ENCODE data around the gene ZFP69.

ZFP69 gene

GRCh38 chr1:40508375-40509341 lies 31.6 kb downstream of the ZFP69 start, which contains the start of gene EXO5:
Gene EXO5 (plus strand): TSS chr1:40508767. CDS start chr1:40514545, 5,778 bp downstream.
- peak; percentile 79 to 85 for DNase-seq

GRCh38 chr1:40519517-40519916 lies 42.4 kb downstream of the ZFP69 start:
- no peak for DNase-seq

- peak; percentile 23 to 55 for DNase-seq
These were observed 53.8 kb downstream of the ZFP69 start for GRCh38 chr1:40530735-40531380.

GRCh38 chr1:40531381-40532061 lies 54.4 kb downstream of the ZFP69 start, which contains the start of gene ZNF684:
Gene ZNF684 (plus strand): TSS chr1:40531637. CDS start chr1:40533167, 1,530 bp downstream.
- DNase-seq, result peak; percentile 95 to 97

- no peak for DNase-seq
These were observed 54.9 kb downstream of the ZFP69 start for GRCh38 chr1:40532062-40532389.

- DNase-seq, result peak; percentile 61 to 63
These were observed 55.8 kb downstream of the ZFP69 start for GRCh38 chr1:40532844-40533424.

GRCh38 chr1:40534589-40534988 lies 57.5 kb downstream of the ZFP69 start:
- DNase-seq, result no peak

GRCh38 chr1:40535732-40536131 lies 58.6 kb downstream of the ZFP69 start:
- no peak for DNase-seq

- DNase-seq, result peak; percentile 30 to 44
These were observed 62.2 kb downstream of the ZFP69 start for GRCh38 chr1:40539338-40539737.

All from inflammatory macrophage (primary cell).